GM18868 (cell line): ENCODE results near the gene ACE2.
"Not testable (repeated sequence)": the region's sequence is repeated elsewhere in the genome, so short reads cannot be mapped to it uniquely, and the experiment has no call there.

Source experiments
- ATAC-seq: cut with Tn5 transposase; IDR thresholded peaks from one replicate; pipeline ENCODE4 v1.9.1; 2021; ENCODE audit warnings: mild to moderate bottlenecking, moderate library complexity; ENCODE audit not compliant: unreplicated experiment

The ACE2 gene

DNA sequence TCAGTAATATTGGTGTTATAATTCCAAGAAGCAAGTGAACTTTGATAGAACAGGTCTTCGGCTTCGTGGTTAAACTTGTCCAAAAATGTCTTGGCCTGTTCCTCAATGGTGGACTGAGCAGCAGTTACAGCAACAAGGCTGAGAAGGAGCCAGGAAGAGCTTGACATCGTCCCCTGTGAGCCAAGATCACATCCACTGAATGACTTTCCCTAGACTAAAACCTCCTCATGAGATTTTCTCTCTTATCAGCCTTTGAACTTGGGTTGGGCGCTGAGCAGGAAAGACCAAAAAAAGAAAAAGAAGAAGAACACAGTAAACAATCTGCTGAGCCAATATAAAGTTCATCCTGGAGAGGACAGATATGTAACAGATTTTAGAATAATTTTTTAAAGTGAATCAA, at the start of gene ACE2:
TSS of gene ACE2 (minus strand) at position 216 of the 400 bp plus-strand sequence. CDS start at position 167, 49 bp downstream.
- no peak for ATAC-seq

DNA sequence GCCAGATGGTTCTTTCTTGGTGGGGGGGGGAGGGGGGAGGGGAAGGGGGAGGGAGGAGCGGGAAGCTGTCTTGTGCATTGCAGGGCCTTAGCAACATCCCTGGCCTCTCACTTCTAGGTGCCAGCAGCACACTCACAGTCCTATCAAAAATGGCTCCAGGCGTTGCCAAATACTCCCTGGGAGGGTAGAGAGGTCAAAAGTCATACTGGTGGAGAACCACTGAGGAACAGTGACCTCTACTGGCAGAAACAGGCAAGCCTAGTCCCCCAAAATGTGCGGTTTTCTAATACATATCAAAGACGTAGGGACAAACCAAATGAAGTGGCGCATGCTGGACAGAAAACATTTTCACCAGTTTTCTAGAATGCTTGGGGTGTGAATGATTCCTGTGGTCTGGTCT, 46.8 kb upstream of the ACE2 start:
- not testable (repeated sequence) for ATAC-seq

DNA sequence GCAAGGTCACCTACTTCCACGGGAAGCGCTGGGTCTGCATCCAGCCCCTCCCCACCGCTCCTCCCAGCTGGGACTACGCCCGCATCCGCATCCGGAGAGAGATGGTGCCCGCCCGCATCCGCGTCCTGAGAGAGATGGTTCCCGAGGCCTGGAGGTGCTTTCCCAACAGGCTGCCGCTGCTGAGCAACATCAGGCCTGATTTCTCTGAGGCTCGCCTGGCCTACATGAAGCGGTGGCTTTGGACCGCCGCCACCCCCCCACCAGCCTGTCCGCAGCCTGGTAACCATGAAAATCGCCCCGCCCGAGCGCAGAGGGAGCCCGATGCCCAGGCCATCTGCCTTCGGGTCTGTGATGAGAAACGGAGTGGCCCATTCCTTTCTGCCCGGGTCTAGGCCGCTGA, 45.8 kb upstream of the ACE2 start:
- ATAC-seq: no peak

DNA sequence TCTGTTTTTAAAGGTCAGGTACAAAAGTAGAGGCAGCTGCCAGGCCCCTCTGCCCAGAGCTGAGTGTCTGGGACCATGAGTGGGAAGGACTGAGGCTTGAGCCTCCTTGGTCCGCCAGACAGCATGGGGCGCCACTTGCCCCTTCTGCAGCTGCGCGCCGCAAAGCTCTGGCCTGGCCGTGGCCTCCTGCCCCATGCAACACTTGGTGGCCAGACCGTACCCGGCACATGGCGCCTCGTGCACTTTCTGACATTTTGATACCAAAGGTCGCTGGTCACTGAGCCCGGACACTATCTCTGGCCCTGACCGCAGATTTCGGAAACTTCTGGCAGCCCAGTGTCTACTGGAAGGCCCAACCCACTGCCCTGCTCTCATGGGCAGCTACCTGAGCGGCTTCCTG, 45.3 kb upstream of the ACE2 start:
- no peak for ATAC-seq

DNA sequence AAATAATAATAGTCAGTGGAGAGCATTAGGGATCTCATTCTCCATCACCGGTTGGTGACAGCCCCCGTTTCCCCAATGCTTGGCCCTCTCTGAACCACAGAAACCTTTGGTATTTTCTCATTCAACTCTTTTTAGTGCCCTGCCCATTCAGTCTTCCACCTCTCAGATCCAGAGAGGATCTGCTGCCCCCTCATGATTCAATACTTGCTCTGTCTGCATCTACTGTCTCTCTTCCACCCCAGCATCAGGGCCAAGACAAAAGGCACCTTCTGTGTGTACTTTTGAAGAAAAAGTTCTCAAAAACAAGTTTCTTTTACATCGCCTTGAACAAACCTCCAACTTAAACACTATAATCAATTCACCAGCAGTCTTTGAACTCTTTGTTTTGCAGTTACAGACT, 44.5 kb upstream of the ACE2 start:
- no peak for ATAC-seq

DNA sequence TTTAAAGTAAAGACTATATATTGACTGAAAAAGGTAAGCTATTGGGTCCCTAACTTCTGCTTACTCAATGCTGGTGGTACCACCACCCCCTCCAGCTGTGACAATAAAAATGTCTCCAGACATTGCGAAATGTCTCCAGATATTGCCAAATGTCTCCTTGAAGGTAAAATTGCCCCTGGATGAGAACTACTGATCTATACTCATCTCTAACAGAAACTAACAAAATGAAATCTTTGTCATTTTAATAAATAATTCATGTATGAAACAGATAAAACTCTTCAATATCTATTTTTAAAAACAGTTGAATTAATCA, 43.8 kb upstream of the ACE2 start:
- ATAC-seq: no peak

DNA sequence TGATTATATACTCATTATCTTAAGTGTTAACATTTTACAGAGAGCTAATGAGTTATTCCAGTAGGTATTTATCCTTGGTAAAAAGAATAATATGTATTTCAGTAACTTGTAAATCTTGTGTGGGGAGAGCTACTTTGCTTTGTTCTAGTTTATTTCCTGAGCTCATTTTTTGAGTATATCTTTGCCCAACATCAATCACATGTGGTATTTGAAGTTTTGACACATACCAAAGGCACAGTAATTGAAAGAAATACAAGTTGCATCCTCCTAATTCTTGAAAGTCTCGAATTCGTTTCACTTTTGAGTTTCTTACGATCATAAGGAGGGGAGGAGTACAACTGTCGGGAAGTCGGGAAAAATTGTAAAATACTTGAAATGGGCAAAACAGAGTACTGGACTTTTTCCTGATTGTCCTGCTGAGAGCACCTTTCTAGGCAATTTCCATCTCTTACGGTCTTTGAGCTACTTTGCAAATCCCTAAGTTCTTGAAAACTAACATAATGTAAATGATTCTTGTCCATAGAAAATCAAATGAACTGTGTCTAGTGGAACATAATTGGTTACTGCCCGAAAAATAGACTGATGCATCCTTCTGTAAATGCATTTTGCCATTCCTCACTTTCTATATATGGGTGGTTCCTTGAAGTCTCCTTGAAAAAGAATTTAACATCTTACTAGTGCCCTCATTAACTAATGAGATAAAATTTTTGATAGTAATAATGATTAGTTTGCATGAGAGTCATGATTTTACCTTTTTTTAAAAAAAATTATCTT, 43.2 kb upstream of the ACE2 start:
- ATAC-seq: no peak

DNA sequence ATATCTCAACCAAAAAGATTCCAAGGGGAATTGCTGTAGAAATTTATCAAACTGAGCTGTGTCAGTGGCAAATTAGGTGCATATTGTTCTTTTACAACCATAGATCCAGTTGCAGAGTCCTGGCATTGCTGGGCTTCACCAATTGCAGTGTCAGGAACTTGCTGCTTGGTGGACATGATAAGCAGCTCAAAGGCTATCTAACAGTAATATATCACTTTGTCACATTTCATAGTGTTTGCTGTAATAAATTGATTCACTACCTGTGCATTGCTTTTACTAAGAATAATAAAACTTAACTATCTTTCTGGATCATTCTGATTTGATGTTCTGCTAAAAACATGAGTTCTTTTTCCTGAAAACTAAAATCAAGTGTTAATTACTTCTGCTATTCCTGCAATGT, 30.9 kb upstream of the ACE2 start:
- no peak for ATAC-seq

DNA sequence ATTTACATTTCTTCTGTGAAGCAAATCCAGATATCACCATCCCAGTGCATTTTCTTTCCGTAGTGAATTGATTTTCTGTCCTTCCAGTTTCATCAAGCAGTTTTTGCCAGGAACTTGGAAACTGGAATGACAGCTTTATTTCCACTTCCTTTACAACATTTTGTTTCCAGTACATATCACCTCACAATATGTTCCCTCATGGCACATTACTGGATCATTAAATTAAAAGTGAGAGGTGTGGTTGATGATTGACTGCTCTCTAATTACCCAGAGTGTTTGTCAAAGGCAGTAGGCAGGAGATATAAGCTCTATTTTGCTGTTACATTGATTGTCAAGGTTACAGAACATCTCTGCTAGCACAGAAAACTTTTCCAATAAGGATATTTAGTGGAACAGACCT, 22.3 kb upstream of the ACE2 start:
- no peak for ATAC-seq

DNA sequence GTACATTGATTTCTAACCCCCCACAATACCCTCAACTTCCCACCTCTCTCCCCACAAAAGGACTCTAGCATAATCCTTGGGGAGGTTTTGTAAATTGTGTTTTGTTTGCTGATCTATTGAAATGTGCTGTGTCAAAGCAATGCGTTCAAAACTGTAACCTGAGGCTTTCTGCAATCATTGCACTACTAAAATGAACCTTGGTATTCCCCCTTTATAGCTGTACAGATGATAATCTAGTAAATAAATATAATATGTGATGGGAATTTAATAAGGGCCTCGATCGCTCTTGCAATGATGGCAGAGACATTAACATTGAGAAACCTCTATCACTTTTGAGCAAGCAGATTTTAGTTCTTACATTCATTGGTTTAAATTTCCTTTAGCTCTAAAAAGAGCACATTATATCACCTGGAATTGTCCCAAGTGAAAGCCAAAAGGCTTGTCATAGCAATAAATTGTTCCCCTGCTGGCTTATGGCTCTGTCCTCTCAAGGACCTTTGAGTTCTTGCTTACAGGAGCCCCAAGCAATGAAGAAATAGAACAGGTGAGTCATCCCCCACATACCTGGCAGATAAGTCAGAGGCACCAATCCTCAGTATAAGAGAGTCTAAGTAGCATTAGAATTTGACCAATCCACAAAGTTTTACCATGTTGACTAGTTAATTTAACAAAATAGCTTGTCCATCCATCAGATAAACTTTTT, 18.4 kb upstream of the ACE2 start:
- ATAC-seq: no peak

DNA sequence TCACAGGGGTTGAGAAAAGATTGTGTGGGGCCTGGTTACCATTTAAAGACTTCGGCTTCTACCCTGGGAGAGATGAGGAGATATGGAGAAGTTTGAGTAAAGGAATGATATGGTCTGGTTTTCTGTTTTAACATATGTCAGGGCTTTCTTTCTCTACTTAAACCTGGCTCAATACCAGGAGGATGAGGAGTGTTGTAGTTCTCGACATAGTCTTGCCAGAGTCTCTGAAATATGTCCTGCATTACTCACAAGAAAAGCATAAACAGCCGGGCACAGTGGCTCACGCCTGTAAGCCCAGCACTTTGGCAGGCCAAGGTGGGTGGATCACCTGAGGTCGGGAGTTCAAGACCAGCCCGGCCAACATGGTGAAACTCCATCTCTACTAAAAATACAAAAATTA, 16.4 kb upstream of the ACE2 start:
- ATAC-seq: no peak

DNA sequence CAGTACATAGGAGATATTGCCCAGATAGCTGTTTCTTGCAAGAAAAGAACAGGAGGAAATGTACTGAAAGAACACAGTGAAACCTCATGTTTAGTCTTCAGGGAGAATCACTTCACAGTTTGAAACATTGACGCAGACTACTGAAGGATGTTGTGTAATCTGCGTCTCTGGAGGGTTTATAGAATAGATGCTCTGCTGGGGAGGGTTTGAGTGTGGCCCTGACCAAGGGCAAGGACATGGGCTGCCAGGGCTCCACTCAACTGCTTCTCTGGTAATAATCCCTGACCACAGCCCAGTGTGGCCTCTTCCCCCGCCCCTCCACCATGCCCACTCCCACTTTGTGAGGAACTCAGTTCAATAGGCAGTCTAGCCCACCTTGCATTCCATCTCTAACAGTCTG, 15.8 kb upstream of the ACE2 start:
- ATAC-seq: no peak

DNA sequence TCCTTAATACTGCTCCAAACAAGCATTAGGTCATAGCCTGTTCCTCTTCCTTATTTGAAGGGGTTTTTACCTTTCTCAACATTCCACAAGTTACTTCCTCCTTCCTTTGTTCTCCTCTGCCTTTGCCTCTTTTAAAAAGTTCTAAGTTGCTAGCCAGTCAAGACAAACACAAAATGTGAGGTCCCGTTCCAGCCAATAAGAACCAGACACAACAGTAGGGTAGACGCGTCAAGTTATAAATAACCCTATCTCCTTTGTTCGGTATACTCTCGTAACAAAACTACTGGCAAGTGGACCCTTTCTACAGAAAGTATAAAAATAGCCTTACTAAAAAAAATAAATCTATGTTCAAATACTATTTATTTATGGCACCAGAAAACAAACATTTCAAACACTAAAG, 6.3 kb upstream of the ACE2 start:
- ATAC-seq: no peak

DNA sequence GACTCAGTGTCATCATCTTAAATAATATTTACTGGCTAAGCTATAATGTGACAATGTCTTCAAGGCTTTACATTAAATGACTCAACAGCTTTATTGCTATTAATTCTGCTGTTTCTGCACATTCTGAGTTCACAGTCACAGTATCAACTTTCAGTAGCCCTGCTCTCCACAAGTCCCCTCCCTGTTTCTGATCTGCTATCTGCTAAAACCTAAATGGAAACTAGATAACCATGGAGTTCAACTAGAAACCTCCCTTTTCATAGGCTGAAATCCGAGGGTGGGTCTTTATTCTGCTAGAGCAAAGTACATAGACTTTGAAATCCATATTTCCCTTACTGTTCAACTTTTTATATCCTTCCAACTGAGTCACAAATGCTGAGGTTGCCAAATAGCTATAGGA, 5.4 kb upstream of the ACE2 start:
- no peak for ATAC-seq

DNA sequence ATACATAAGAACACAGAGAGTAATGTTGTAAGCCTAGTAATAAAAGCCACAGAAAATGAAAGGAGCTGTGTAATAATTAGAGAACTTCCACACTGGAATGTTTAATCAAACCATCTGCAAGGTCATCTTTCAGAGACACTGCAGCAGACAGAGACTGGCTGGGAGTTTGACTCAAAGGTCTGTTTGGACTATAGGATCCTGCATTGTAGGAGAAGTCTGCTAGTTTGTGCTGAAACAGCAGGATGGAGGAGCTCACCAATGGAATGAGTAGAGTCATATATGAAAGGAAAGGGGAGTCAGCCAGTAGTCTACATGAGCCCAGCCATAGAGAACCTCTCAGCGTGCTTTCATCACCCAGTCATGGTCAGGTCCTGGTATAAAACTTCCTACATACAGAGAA, 4.5 kb upstream of the ACE2 start:
- ATAC-seq: no peak

DNA sequence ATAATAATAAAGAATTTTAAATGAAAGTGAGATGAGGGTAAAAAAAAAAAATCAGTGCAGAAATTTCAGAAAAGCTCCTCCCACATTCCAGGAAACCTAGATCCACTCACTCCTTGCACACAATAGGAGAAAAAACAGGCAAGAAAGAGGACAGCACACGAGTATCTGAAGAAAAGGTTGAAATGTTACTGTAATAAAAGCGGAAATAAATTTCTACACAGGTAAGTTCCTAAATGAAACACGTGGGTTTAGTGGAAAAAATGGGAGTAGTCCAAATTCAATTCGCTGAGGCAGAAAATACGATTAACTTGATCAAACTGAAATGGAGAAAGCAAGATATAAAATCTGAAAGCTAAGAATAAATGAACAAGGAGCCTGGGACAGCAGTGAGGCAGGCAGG, 2.0 kb upstream of the ACE2 start:
- ATAC-seq: no peak

DNA sequence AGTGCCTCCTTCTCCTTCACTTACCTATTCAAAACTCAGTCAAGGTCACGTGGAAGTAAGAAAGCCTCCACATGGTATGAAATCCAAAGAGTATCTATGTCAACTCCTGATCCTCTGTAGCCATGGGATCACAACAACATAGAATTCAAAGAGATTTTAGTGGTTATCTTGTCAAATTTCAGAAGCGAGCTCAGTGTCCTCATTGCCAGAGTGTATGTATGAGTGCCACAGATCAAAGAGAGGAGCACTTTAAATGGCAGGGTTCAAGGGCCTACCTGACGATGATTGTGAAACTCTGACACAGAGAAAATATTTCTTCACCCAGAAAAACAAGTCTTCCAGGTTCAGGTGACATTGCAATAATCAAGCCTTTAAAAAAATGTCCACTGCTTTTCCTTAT, 1.2 kb upstream of the ACE2 start:
- no peak for ATAC-seq

DNA sequence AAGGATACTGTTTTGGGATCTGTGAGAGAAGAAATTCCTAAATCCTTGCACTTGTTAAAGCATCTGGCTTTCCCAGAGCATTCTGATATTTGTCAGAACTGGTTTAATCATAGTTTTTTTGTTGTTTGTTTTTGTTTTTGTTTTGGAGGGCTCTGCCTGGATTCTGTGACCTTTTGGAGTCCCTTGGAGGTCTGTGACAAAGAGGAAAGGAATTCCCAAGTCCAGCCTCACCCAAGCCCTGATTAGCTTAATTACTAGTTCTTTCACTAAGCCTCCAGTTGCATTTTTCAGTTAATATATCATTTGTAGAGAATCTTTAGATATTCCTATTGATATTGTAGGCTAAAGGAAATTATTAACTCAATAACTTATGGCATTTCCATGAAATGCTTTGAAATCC, 711 bp downstream of the ACE2 start:
- ATAC-seq: no peak

DNA sequence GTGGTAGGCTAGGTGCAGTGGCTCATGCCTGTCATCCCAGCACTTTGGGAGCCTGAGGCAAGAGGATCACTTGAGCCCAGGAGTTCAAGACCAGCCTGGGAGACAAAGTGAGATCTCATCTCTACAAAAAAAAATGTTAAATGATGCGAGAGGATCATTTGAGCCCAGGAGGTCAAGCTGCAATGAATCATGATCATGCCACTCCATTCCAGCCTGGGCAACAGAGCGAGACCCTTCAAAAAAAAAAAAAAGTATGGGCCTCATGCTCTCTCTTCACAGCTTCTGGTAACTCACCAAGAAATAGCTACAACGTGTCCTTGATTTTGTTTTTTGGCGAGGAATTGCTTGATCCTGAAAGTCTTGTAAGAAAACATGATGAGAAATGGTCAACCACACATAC, 1.3 kb downstream of the ACE2 start:
- ATAC-seq: no peak

DNA sequence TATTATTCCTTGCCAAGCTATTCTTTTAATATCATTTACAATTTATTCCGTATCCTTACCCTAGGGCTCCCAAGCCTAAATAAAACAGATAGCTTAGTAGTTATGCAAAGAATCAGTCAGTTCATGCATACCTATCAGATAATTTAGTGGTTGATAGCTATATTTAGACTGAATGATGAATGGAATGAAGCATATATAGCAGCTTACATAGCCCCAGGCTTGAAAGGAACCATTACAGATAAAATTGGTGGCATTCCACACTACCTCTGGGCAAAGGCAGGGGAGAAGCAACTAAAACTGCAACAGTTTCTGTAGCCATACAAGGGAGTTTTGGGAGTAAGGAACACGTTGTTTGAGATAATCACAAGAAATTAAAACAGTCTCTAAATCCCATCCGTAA, 2.7 kb downstream of the ACE2 start:
- no peak for ATAC-seq

DNA sequence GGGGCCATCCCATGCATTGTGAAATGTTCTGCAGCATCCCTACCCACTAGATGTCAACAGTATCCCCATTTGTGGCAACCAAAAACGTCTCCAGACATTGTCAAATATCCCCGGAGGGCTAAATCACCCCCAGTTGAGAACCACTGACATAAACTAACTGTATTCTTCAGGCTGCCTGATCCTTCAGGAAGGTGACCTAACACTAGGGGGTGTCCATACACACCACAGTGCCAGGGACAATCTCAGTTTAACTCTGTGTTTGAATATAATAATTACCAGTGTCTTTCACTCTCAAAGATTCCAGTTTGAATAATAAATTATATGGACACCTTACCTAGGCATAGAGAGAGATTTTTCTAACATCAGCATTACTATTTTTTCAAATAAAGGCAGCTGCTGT, 6.4 kb downstream of the ACE2 start:
- no peak for ATAC-seq

DNA sequence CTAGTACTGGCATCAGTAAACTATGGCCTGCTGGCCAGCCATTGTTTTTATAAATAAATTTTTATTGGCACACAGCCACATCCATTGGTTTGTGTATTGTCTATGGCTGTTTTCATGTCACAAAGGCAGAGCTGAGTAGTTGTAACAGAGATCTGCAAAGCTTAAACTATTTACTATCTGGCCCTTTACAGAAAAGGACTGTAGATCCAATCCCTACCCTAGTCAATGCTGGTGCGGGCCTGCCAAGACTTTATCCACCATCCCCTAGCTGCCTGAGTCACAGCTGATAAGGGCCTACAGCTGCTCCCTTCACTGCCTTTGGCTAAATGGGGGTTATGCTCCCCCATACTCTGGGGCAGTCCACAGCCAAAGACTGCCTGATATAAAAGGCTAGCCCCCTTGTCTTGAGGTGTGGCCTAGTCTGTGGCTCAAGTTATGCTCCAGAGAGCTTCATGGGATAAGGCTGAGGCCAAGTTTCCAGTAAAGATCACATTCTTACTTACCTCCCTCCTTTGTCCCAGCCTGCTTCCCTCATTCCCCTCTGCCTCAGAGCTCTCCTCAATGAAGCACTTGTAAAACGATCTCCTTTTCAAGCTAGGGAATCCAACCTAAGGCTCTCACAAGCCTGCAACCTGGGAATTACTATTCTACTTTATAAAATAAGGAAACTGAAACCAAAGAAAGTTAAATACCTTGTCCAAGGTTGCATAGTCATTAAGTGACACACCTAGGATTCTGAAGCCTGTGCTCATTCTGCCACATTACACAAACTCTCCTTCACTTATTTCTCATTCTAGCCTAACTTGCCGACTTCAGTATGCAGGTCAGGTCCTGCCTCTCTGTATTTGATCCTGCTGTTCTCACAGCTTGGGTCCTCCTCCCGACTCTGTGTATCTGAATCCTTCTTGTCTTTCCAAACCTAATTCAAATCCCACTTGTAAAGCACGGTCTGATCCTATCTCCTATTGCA, 20.7 kb downstream of the ACE2 start:
- ATAC-seq: no peak
